Karpas-422 (cell line): ENCODE results near the gene UBE2M. TPM values are rescaled to one million over a fixed set of nuclear protein-coding genes. Genes with fewer than 3 reads are reported as not detected.
A peak's percentile ranks its signal among the peaks of the same experiment; 100 is the strongest.

Experiments
- DNase-seq: peaks from one replicate; pipeline ENCODE4 v3.0.0-alpha.2; 2015
- H2AFZ ChIP-seq: fragments of 200-600 bp; sonication (generic); 2 replicates; pipeline ENCODE4 v1.6.1; 2014; ENCODE audit warnings: antibody characterized with exemption, low read length, mixed read lengths
- H3K27ac ChIP-seq: fragments of 200-600 bp; sonication (generic); 2 replicates; pipeline ENCODE4 v1.5.1; 2014; ENCODE audit warnings: mild to moderate bottlenecking, low read length, moderate library complexity
- H3K27me3 ChIP-seq: fragments of 200-600 bp; sonication (generic); 2 replicates; pipeline ENCODE4 v1.6.1; 2014; ENCODE audit warnings: low read length, mixed read lengths
- H3K36me3 ChIP-seq: fragments of 200-600 bp; sonication (generic); 2 replicates; pipeline ENCODE4 v1.6.1; 2014; ENCODE audit warnings: low read length, mixed read lengths; ENCODE audit not compliant: insufficient read depth
- H3K4me1 ChIP-seq: fragments of 200-600 bp; sonication (generic); 2 replicates; pipeline ENCODE4 v1.6.1; 2014; ENCODE audit warnings: mild to moderate bottlenecking, low read length, mixed read lengths
- H3K4me2 ChIP-seq: fragments of 200-600 bp; sonication (generic); 2 replicates; pipeline ENCODE4 v1.6.1; 2014; ENCODE audit warnings: low read length, low read depth, mild to moderate bottlenecking; ENCODE audit not compliant: poor library complexity, severe bottlenecking
- H3K4me3 ChIP-seq: fragments of 200-600 bp; sonication (generic); 2 replicates; pipeline ENCODE4 v1.5.1; 2014; ENCODE audit warnings: mild to moderate bottlenecking, antibody characterized with exemption, low read length, mixed read lengths
- H3K79me2 ChIP-seq: fragments of 200-600 bp; sonication (generic); 2 replicates; pipeline ENCODE4 v1.6.1; 2014; ENCODE audit warnings: mild to moderate bottlenecking, low read length, mixed read lengths
- H3K9ac ChIP-seq: fragments of 200-600 bp; sonication (generic); 2 replicates; pipeline ENCODE4 v1.6.0; 2014; ENCODE audit warnings: low read length
- H3K9me2 ChIP-seq: fragments of 200-600 bp; sonication (generic), shearing (Covaris generic); replicated peaks from 2 replicates; pipeline ENCODE4 v1.6.0; 2014; ENCODE audit warnings: mild to moderate bottlenecking, low read length, moderate library complexity; ENCODE audit not compliant: insufficient read depth
- H3K9me3 ChIP-seq: fragments of 300-700, 200-600 bp; sonication (generic); 2 replicates; pipeline ENCODE4 v1.6.1; 2014; ENCODE audit warnings: low read length, mixed read lengths
- H4K20me1 ChIP-seq: fragments of 200-600 bp; sonication (generic); 2 replicates; pipeline ENCODE4 v1.6.1; 2014; ENCODE audit warnings: mild to moderate bottlenecking, antibody characterized with exemption, low read length, low read depth; ENCODE audit not compliant: insufficient read depth
- total RNA-seq: library from RNA; depleted of rRNA; stranded (reverse); fragments of >200 nt; shearing (Covaris generic); gene quantifications from 2 replicates; pipeline ENCODE4 v1.2.3, GENCODE V29; 2014; ENCODE audit warnings: low replicate concordance

The UBE2M gene
- total RNA-seq, 1 experiment from 2014 or later: 90.6 TPM

DNA sequence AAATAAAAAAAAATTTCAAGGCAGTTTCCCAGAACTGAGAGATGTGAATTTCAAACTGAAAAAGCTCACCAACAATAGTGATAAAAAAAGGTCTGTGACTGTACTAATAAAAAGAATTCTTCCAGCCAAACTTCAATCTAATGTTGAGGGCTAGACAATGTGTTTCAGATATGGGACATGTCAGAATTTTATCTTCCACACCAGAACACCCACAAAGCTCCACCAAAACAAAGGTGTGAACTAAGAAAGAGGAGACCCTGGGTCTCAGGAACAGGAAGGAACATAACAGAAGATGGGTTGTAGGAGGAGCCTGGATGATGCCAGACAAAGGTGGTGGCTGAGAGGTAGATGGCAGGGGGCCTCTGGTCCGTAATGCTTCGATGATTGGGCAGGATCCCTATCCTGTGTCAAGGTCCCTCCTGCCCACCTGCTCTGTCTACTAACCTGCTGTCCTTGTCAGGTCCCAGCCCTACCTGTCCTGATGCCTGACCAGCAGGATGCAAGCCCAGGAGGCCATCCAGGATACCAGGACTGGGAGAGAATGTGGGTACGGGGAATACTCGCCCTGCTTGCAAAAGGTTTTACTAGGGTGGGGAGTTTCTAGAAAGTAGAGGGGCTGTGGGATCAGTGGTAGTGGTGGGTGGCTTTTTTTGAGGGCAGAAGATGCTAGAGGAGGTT lies 10.2 kb upstream of the UBE2M start:
- H3K9ac ChIP-seq: no peak overlapping the region
- no peak overlapping the region for H3K4me2 ChIP-seq
- no peaks in the 10 kb centered on the region for H3K36me3 ChIP-seq
- 0 out of 2 replicates have a peak, but pooled peaks cover 2% of the 10 kb centered on the region for H3K79me2 ChIP-seq
- no peak overlapping the region for H3K4me3 ChIP-seq
- no peaks in the 10 kb centered on the region for H4K20me1 ChIP-seq
- DNase-seq: no peak
- H3K27ac ChIP-seq: no peak overlapping the region
- no peaks in the 10 kb centered on the region for H3K27me3 ChIP-seq
- H3K9me3 ChIP-seq: no peaks in the 10 kb centered on the region
- H2AFZ ChIP-seq: no peak overlapping the region
- no peaks in the 10 kb centered on the region for H3K9me2 ChIP-seq
- H3K4me1 ChIP-seq: peaks cover 19% of the 10 kb centered on the region

DNA sequence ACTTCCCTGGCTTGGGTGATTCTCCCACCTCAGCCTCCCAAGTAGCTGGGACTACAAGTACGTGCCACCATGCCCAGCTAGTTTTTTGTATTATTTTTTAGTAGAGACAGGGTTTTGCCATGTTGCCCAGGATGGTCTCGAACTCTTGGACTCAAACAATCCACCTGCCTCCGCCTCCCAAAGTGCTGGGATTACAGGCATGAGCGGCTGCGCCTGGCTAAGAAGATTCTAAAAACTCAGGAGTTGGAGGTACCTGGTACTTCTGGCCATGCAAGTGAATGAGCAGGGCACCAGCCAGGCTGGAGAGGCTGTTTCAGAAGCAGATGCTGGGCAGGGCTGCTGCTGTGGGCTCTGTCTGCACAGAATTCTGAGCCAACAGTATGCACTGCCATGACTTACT lies 8.6 kb upstream of the UBE2M start:
- Histone ChIP-seq H4K20me1 (no peaks in the 10 kb centered on the region), H3K36me3 (no peaks in the 10 kb centered on the region), H3K27me3 (no peaks in the 10 kb centered on the region), H3K79me2 (0 out of 2 replicates have a peak, but pooled peaks cover under 1% of the 10 kb centered on the region), H3K4me1 (peaks cover 29% of the 10 kb centered on the region), H3K27ac (no peak overlapping the region), H3K4me3 (no peak overlapping the region), H3K4me2 (no peak overlapping the region), H3K9me2 (no peaks in the 10 kb centered on the region), H2AFZ (no peak overlapping the region), H3K9me3 (no peaks in the 10 kb centered on the region), H3K9ac (no peak overlapping the region)
- no peak for DNase-seq

DNA sequence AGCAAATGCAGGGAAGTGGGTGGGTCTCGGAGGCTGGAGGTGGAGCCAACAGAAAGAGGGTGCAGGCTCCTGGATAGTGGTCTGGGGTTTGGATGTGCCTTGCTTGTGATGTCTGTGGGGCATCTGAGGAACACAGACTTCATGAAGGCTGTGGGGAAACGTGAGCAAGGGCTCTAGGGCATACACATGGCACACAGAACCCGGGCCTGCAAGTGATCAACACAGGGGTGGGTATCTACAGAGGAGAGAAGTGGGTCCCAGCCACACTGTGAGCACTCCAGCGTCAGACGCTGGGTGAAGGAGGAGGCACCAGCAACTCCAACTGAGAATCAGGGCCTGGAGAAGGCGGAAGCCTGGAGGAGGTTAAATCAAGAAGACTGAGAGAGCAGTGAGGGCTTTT lies 5.4 kb upstream of the UBE2M start:
- H3K27me3 ChIP-seq: no peaks in the 10 kb centered on the region
- peak overlapping the region; percentile 74 for H3K9ac ChIP-seq
- peak overlapping the region; percentile 75 for H3K4me2 ChIP-seq
- H3K4me1 ChIP-seq: peaks cover 46% of the 10 kb centered on the region
- no peak overlapping the region for H2AFZ ChIP-seq
- no peaks in the 10 kb centered on the region for H3K36me3 ChIP-seq
- no peaks in the 10 kb centered on the region for H3K9me3 ChIP-seq
- H3K79me2 ChIP-seq: 0 out of 2 replicates have a peak, but pooled peaks cover 4% of the 10 kb centered on the region
- H4K20me1 ChIP-seq: no peaks in the 10 kb centered on the region
- H3K9me2 ChIP-seq: no peaks in the 10 kb centered on the region
- peak overlapping the region; percentile 60; the same call in 1 of the 2 replicates for H3K4me3 ChIP-seq
- no peak for DNase-seq
- H3K27ac ChIP-seq: peak overlapping the region; percentile 53; the same call in 1 of the 2 replicates

DNA sequence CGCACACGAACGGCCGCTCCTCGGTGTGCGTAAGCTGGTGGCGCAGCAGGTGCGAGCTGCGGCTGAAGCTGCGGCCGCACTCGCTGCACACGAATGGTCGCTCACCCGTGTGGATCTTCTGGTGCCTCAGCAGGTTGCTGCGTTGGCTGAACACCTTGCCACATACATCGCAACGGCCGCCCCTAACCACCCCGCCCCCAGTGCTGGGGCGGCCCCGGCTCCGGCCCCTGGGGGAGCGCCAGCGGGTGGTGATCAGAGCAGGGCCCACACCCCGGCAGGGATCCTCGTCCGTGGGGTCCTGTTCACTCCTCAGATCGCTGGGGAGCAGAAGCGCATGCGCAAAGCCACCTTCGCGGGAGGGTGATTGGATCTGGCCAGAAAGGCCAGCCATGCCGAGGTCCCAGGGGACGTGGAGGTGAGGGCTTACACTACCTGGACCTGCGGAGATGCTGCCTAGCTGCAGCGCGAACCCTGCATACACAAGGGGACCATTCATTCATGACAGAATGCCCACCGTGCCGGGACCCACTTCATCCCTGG lies 4.7 kb upstream of the UBE2M start:
- peak overlapping the region; percentile 74 for H3K9ac ChIP-seq

DNA sequence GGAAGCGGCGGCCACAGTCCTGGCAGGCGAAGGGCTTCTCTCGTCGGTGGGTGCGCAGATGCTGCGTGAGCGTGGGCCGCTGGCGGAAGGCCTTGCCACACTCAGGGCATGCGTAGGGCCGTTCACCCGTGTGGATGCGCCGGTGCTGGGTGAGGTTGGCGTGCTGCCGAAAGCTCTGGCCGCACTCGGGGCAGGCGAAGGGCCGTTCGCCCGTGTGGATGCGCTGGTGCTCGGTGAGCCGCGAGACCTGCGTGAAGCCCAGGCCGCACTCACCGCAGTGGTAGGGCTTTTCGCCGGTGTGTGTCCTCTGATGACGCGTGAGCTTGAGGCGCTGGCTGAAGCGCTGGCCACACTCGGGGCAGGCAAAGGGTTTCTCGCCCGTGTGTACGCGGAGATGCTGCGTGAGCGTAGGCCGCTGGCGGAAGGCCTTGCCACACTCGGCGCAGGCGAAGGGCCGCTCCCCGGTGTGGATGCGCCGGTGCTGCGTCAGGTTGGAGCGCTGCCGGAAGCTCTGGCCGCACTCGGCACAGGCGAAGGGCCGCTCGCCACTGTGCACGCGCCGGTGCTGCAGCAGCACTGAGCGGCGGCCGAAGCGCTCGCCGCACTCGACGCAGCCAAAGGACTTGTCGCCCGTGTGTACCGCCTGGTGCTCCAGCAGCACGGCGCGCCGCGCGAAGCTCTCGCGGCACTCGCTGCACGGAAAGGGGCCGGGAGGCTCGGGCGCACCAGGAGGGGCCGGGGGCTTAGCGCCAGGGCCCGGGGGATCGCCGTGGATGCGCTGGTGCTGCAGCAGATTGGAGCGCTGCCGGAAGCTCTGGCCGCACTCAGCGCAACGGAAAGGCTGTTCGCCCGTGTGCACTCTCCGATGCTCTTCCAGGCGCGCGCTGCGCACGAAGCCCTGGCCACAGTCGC lies 4.0 kb upstream of the UBE2M start:
- Histone ChIP-seq H3K4me3 (peak overlapping the region; percentile 60; the same call in 1 of the 2 replicates), H3K27me3 (no peaks in the 10 kb centered on the region), H3K36me3 (no peaks in the 10 kb centered on the region), H2AFZ (no peak overlapping the region; the same call in 1 of the 2 replicates), H3K27ac (peak overlapping the region; percentile 53), H3K4me1 (peaks cover 46% of the 10 kb centered on the region), H3K9ac (peak overlapping the region; percentile 74), H3K9me3 (no peaks in the 10 kb centered on the region), H4K20me1 (no peaks in the 10 kb centered on the region), H3K4me2 (peak overlapping the region; percentile 75), H3K79me2 (peaks cover 11% of the 10 kb centered on the region), H3K9me2 (no peaks in the 10 kb centered on the region)
- peak; percentile 75 for DNase-seq

More for the DNA sequence above, 4.7 kb upstream of the UBE2M start:
- Histone ChIP-seq H3K4me3 (peak overlapping the region; percentile 60; the same call in 1 of the 2 replicates), H3K36me3 (no peaks in the 10 kb centered on the region), H3K4me1 (peaks cover 46% of the 10 kb centered on the region), H3K79me2 (peaks cover 4% of the 10 kb centered on the region), H2AFZ (no peak overlapping the region; the same call in 1 of the 2 replicates), H3K27me3 (no peaks in the 10 kb centered on the region), H3K27ac (peak overlapping the region; percentile 53), H3K9me3 (no peaks in the 10 kb centered on the region), H3K4me2 (peak overlapping the region; percentile 75), H3K9me2 (no peaks in the 10 kb centered on the region), H4K20me1 (no peaks in the 10 kb centered on the region)
- peak; percentile 76 for DNase-seq

DNA sequence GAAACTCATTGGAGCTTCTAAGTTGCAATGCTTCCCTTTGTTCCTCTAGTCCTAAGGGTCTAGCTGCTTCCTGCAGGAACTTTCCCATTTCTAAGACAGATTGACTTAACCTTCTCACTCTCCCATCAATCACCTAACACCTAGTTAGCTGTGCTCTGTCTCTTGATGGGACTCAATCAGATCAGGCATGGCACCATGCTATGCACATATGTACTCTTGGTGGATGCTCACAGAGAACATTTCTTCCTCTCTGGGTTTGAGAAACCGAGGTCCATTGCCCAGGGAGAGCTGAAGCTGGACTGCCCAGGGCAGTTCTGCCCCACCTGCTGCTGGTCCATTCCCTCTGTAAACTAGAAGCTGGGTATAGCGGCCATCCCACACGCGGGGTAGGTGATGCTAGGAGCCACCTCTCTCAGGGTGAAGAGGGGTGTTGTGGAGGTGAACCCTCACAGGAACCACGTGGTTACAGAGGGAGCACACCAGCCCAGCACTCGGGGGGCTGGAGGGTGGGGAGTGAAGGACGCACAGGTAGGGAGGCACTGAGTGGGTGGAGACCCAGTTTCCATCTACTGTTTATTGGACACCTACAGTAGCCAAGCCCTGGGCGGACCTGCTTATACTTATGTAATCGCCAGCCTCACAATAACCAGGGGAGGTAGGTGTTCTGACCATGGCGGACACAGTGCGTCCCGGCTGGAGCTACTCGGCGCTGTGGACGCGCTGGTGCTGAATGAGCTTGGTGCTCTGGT lies 3.1 kb upstream of the UBE2M start:
- H3K4me2 ChIP-seq: peak overlapping the region; percentile 75
- peaks cover 20% of the 10 kb centered on the region for H3K79me2 ChIP-seq
- H3K27me3 ChIP-seq: no peaks in the 10 kb centered on the region
- H4K20me1 ChIP-seq: no peaks in the 10 kb centered on the region
- H3K27ac ChIP-seq: no peak overlapping the region
- H3K9me2 ChIP-seq: no peaks in the 10 kb centered on the region
- H3K4me1 ChIP-seq: peaks cover 51% of the 10 kb centered on the region
- peak overlapping the region; percentile 74 for H3K9ac ChIP-seq
- H3K9me3 ChIP-seq: no peaks in the 10 kb centered on the region
- DNase-seq: no peak
- no peaks in the 10 kb centered on the region for H3K36me3 ChIP-seq
- H3K4me3 ChIP-seq: peak overlapping the region; percentile 60; the same call in 1 of the 2 replicates
- no peak overlapping the region for H2AFZ ChIP-seq

DNA sequence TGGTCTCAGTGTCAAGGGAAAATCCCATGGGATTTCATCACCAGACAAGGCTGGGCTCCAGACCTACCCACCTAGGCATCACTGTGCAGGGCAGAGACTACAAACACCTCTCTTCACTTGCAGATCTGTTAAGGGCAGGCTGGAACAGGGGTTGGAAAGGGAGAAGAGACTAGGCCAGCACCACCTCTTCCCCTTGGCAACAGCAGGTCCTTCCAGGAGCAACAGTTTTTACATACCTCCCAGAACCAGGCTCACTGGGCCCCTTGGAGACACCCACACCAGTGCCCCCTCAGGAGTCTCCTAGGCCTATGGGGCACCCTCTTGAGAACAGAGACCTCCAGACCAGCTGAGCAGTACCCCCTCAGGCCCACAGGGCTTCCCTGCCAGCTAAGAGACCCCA lies 2.5 kb upstream of the UBE2M start:
- Histone ChIP-seq H3K9me3 (no peaks in the 10 kb centered on the region), H3K4me3 (no peak overlapping the region), H3K27me3 (no peaks in the 10 kb centered on the region), H3K4me2 (no peak overlapping the region), H3K4me1 (peaks cover 57% of the 10 kb centered on the region), H3K9me2 (no peaks in the 10 kb centered on the region), H3K9ac (no peak overlapping the region), H3K27ac (no peak overlapping the region), H4K20me1 (no peaks in the 10 kb centered on the region), H3K79me2 (peaks cover 23% of the 10 kb centered on the region), H2AFZ (no peak overlapping the region), H3K36me3 (no peaks in the 10 kb centered on the region)
- peak; percentile 54 for DNase-seq
